ENCODE measurements around the gene ZPR1.

The ZPR1 gene

GRCh38 chr11:116786326-116786725, 1.5 kb downstream of the ZPR1 start:
- no peak for TF ChIP-seq CTCF (IDR thresholded peaks at IDR 0.05)
- Histone ChIP-seq H3K4me3 (ENCODE audit: low read depth, low read length) (no peak overlapping the region), H3K79me2 (no peaks in the 10 kb centered on the region), H3K27ac (no peak overlapping the region), H3K9me3 (ENCODE audit: control insufficient read depth, low read length) (no peaks in the 10 kb centered on the region), H3K4me2 (ENCODE audit: low read length) (no peak overlapping the region), H2AFZ (no peak overlapping the region), H3K36me3 (ENCODE audit: control insufficient read depth, insufficient read depth, low read length) (no peaks in the 10 kb centered on the region), H3K27me3 (ENCODE audit: control insufficient read depth, insufficient read depth, low read length) (no peaks in the 10 kb centered on the region), H3K9ac (no peak overlapping the region), H3K4me1 (no peaks in the 10 kb centered on the region)

- Histone ChIP-seq H3K79me2 (no peaks in the 10 kb centered on the region), H3K36me3 (ENCODE audit: control insufficient read depth, insufficient read depth, low read length) (no peaks in the 10 kb centered on the region), H3K9me3 (ENCODE audit: control insufficient read depth, low read length) (no peaks in the 10 kb centered on the region), H3K9ac (no peak overlapping the region), H3K4me2 (ENCODE audit: low read length) (no peak overlapping the region), H2AFZ (no peak overlapping the region), H3K4me1 (no peaks in the 10 kb centered on the region), H3K27me3 (ENCODE audit: control insufficient read depth, insufficient read depth, low read length) (no peaks in the 10 kb centered on the region), H3K4me3 (ENCODE audit: low read depth, low read length) (no peak overlapping the region), H3K27ac (no peak overlapping the region)
- TF ChIP-seq CTCF (IDR thresholded peaks at IDR 0.05), result no peak
Observed at GRCh38 chr11:116782728-116783127, 5.1 kb downstream of the ZPR1 start.

GRCh38 chr11:116778556-116778955, 9.3 kb downstream of the ZPR1 start:
- Histone ChIP-seq H3K79me2 (no peaks in the 10 kb centered on the region), H3K4me2 (ENCODE audit: low read length) (no peak overlapping the region), H3K9ac (no peak overlapping the region), H3K9me3 (ENCODE audit: control insufficient read depth, low read length) (no peaks in the 10 kb centered on the region), H3K36me3 (ENCODE audit: control insufficient read depth, insufficient read depth, low read length) (no peaks in the 10 kb centered on the region), H3K27me3 (ENCODE audit: control insufficient read depth, insufficient read depth, low read length) (no peaks in the 10 kb centered on the region), H3K27ac (no peak overlapping the region), H3K4me3 (ENCODE audit: low read depth, low read length) (no peak overlapping the region), H3K4me1 (no peaks in the 10 kb centered on the region), H2AFZ (no peak overlapping the region)
- TF ChIP-seq CTCF (IDR thresholded peaks at IDR 0.05), result no peak

- no peak overlapping the region for H2AFZ ChIP-seq
- no peak overlapping the region for H3K4me2 ChIP-seq (ENCODE audit: low read length)
- no peaks in the 10 kb centered on the region for H3K36me3 ChIP-seq (ENCODE audit: control insufficient read depth, insufficient read depth, low read length)
- H3K27ac ChIP-seq, result no peak overlapping the region
- H3K79me2 ChIP-seq, result peaks cover 4% of the 10 kb centered on the region
- no peak overlapping the region for H3K9ac ChIP-seq
- no peaks in the 10 kb centered on the region for H3K27me3 ChIP-seq (ENCODE audit: control insufficient read depth, insufficient read depth, low read length)
- no peaks in the 10 kb centered on the region for H3K9me3 ChIP-seq (ENCODE audit: control insufficient read depth, low read length)
- H3K4me3 ChIP-seq (ENCODE audit: low read depth, low read length), result no peak overlapping the region
- no peaks in the 10 kb centered on the region for H3K4me1 ChIP-seq
- TF ChIP-seq CTCF (IDR thresholded peaks at IDR 0.05), result no peak
Observed at GRCh38 chr11:116777056-116777455, 10.8 kb downstream of the ZPR1 start.

GRCh38 chr11:116776522-116776984, 11.3 kb downstream of the ZPR1 start:
- H3K9me3 ChIP-seq (ENCODE audit: control insufficient read depth, low read length), result no peaks in the 10 kb centered on the region
- no peak overlapping the region for H3K4me2 ChIP-seq (ENCODE audit: low read length)
- no peak overlapping the region for H3K27ac ChIP-seq
- peaks cover 7% of the 10 kb centered on the region for H3K79me2 ChIP-seq
- no peaks in the 10 kb centered on the region for H3K36me3 ChIP-seq (ENCODE audit: control insufficient read depth, insufficient read depth, low read length)
- no peaks in the 10 kb centered on the region for H3K27me3 ChIP-seq (ENCODE audit: control insufficient read depth, insufficient read depth, low read length)
- no peak overlapping the region for H3K4me3 ChIP-seq (ENCODE audit: low read depth, low read length)
- H2AFZ ChIP-seq, result no peak overlapping the region
- TF ChIP-seq CTCF (IDR thresholded peaks at IDR 0.05), result no peak
- no peaks in the 10 kb centered on the region for H3K4me1 ChIP-seq
- H3K9ac ChIP-seq, result no peak overlapping the region
